Erythroblast (primary cell): ENCODE measurements around the gene FASN.

Experiments used
- DNase-seq, 2 experiments: peaks; one replicate each; lab custom pipeline; 2025; lab: John Stamatoyannopoulos, UW
- GATA1 ChIP-seq: IDR thresholded peaks from 2 replicates; pipeline ENCODE4 v1.6.1; 2011; ENCODE audit warnings: low read depth, mild to moderate bottlenecking, control low read depth, low read length, moderate library complexity
- POLR2A ChIP-seq: IDR thresholded peaks from 2 replicates; pipeline ENCODE4 v1.6.1; 2011; ENCODE audit warnings: mild to moderate bottlenecking, low read length

Gene FASN

GRCh38 chr17:82061047-82061925, 36.8 kb downstream of the FASN start:
- no peak for DNase-seq
- no peak for TF ChIP-seq POLR2A
- no peak for TF ChIP-seq GATA1

- no peak for TF ChIP-seq POLR2A
- no peak for TF ChIP-seq GATA1
- no peak for DNase-seq
Observed at GRCh38 chr17:82060614-82061013, 37.4 kb downstream of the FASN start.

- TF ChIP-seq GATA1 (no peak), POLR2A (no peak)
- no peak for DNase-seq
Observed at GRCh38 chr17:82060001-82060380, 38.0 kb downstream of the FASN start.

GRCh38 chr17:82059272-82060000, 38.6 kb downstream of the FASN start:
- no peak for TF ChIP-seq GATA1
- TF ChIP-seq POLR2A, result no peak
- DNase-seq, result no peak

- DNase-seq, result no peak
- no peak for TF ChIP-seq GATA1
- TF ChIP-seq POLR2A, result no peak
Observed at GRCh38 chr17:82058855-82059249, 39.2 kb downstream of the FASN start.

GRCh38 chr17:82058230-82058854, 39.7 kb downstream of the FASN start:
- TF ChIP-seq GATA1 (no peak), POLR2A (no peak)
- DNase-seq, result no peak

- DNase-seq, result no peak
- TF ChIP-seq GATA1 (no peak), POLR2A (no peak)
Observed at GRCh38 chr17:82056729-82057621, 41.1 kb downstream of the FASN start.

- DNase-seq, result no peak
- TF ChIP-seq GATA1, result no peak
- no peak for TF ChIP-seq POLR2A
Observed at GRCh38 chr17:82055965-82056728, 41.9 kb downstream of the FASN start.

GRCh38 chr17:82055023-82055964, 42.7 kb downstream of the FASN start:
- TF ChIP-seq GATA1, result no peak
- TF ChIP-seq POLR2A, result no peak
- DNase-seq, result no peak

- TF ChIP-seq GATA1, result no peak
- TF ChIP-seq POLR2A, result no peak
- DNase-seq, result no peak
Observed at GRCh38 chr17:82054351-82055022, 43.5 kb downstream of the FASN start.

- no peak for DNase-seq
- no peak for TF ChIP-seq GATA1
- TF ChIP-seq POLR2A, result no peak
Observed at GRCh38 chr17:82053556-82054263, 44.3 kb downstream of the FASN start.
